AG04450 (cell line): ENCODE data around the gene UVRAG. TPM values are rescaled to one million over a fixed set of nuclear protein-coding genes. Genes with fewer than 3 reads are reported as not detected.

Source experiments
- CTCF ChIA-PET: fragments of 300-600, 350-600 bp; formaldehyde crosslinking; extraction: SDS; loops from one replicate; lab custom pipeline; 2022; ENCODE audit warnings: antibody characterized with exemption, inconsistent platforms; lab: Charles Lee
- POLR2A ChIA-PET: fragments of 350-600 bp; formaldehyde crosslinking; extraction: SDS; loops from one replicate; lab custom pipeline; 2021; ENCODE audit warnings: antibody characterized with exemption, inconsistent platforms; lab: Yijun Ruan, JAX
- DNase-seq: peaks from one replicate; pipeline ENCODE4 v3.0.0-alpha.2; 2011; ENCODE audit warnings: low read depth, low spot score
- H3K27ac ChIP-seq: one replicate; pipeline ENCODE4 v1.5.1; 2012; ENCODE audit warnings: low read depth, low read length, control low read depth
- H3K27me3 ChIP-seq: one replicate; pipeline ENCODE4 v1.6.0; 2012; ENCODE audit warnings: low read length; ENCODE audit not compliant: control insufficient read depth, insufficient read depth
- H3K4me3 ChIP-seq: 2 replicates; pipeline ENCODE4 v1.5.1; 2011; ENCODE audit warnings: mild to moderate bottlenecking, low read depth, low read length, control low read depth
- H3K9me3 ChIP-seq: 2 replicates; pipeline ENCODE4 v1.5.1; 2012; ENCODE audit warnings: low read length; ENCODE audit not compliant: control insufficient read depth, insufficient read depth
- polyA plus RNA-seq: library from polyadenylated mRNA; depleted of rRNA; stranded (reverse); fragments of >200 nt; gene quantifications from 2 replicates; pipeline ENCODE4 v1.2.3, GENCODE V29; 2011
- TF ChIP-seq, protein P1 (sequence below): IDR thresholded peaks from 2 replicates; pipeline ENCODE4 v1.5.1; 2011; ENCODE audit warnings: low read depth, low read length, control low read depth, inconsistent platforms

UVRAG gene
- polyA plus RNA-seq, 1 experiment, result 11.6 TPM

GRCh38 chr11:76047231-76047630 is 232.2 kb downstream of the UVRAG start:
- H3K9me3 ChIP-seq, result peaks cover 4% of the 10 kb centered on the region; the same call in 1 of the 2 replicates
- TF ChIP-seq, protein P1, sequence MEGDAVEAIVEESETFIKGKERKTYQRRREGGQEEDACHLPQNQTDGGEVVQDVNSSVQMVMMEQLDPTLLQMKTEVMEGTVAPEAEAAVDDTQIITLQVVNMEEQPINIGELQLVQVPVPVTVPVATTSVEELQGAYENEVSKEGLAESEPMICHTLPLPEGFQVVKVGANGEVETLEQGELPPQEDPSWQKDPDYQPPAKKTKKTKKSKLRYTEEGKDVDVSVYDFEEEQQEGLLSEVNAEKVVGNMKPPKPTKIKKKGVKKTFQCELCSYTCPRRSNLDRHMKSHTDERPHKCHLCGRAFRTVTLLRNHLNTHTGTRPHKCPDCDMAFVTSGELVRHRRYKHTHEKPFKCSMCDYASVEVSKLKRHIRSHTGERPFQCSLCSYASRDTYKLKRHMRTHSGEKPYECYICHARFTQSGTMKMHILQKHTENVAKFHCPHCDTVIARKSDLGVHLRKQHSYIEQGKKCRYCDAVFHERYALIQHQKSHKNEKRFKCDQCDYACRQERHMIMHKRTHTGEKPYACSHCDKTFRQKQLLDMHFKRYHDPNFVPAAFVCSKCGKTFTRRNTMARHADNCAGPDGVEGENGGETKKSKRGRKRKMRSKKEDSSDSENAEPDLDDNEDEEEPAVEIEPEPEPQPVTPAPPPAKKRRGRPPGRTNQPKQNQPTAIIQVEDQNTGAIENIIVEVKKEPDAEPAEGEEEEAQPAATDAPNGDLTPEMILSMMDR, result no peak
- DNase-seq, result no peak
- no peaks in the 10 kb centered on the region for H3K27me3 ChIP-seq
- POLR2A ChIA-PET, result no interaction called here
- H3K4me3 ChIP-seq, result no peak overlapping the region
- CTCF ChIA-PET, result no interaction called here
- no peak overlapping the region for H3K27ac ChIP-seq

- Histone ChIP-seq H3K27me3 (no peaks in the 10 kb centered on the region), H3K9me3 (peaks cover 4% of the 10 kb centered on the region; the same call in 1 of the 2 replicates), H3K27ac (no peak overlapping the region), H3K4me3 (no peak overlapping the region)
- ChIA-PET CTCF (no interaction called here), POLR2A (no interaction called here)
- no peak for DNase-seq
- TF ChIP-seq, protein P1, result no peak
These were observed 232.8 kb downstream of the UVRAG start for GRCh38 chr11:76047766-76048165.

DNA sequence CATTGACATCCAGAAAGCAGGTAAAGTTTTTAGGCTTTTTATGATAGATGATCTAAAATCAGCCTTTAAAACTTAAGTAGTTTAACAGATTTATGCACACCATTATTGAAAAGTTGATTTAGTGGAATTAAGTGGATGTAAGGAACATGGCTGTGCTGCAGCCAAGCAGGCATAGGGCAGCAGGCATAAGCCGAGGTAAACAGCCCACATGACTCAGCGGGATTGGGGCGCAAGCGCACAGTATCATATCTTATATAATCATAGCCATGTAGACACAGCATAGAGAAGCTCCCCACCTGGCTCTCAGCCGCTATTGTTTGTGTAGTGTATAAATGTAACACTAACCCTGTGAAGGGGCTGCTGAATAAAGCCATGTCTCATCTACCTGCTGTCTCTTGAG is 233.8 kb downstream of the UVRAG start:
- H3K27ac ChIP-seq, result no peak overlapping the region
- TF ChIP-seq, protein P1, result no peak
- POLR2A ChIA-PET, result no interaction called here
- peaks cover 4% of the 10 kb centered on the region; the same call in 1 of the 2 replicates for H3K9me3 ChIP-seq
- H3K4me3 ChIP-seq, result no peak overlapping the region
- CTCF ChIA-PET, result no interaction called here
- no peak for DNase-seq
- H3K27me3 ChIP-seq, result no peaks in the 10 kb centered on the region

GRCh38 chr11:76049511-76049910 is 234.5 kb downstream of the UVRAG start:
- TF ChIP-seq, protein P1, result no peak
- POLR2A ChIA-PET, result no interaction called here
- no peak for DNase-seq
- no peak overlapping the region for H3K27ac ChIP-seq
- CTCF ChIA-PET, result no interaction called here
- no peak overlapping the region for H3K4me3 ChIP-seq
- H3K9me3 ChIP-seq, result peaks cover 4% of the 10 kb centered on the region; the same call in 1 of the 2 replicates
- H3K27me3 ChIP-seq, result no peaks in the 10 kb centered on the region

GRCh38 chr11:76051937-76052336 is 236.9 kb downstream of the UVRAG start:
- ChIA-PET POLR2A (no interaction called here), CTCF (no interaction called here)
- Histone ChIP-seq H3K27ac (no peak overlapping the region), H3K27me3 (no peaks in the 10 kb centered on the region), H3K4me3 (no peak overlapping the region), H3K9me3 (peaks cover 4% of the 10 kb centered on the region; the same call in 1 of the 2 replicates)
- DNase-seq, result no peak
- TF ChIP-seq, protein P1, result no peak
